Immature natural killer cell (primary cell): ENCODE data around the gene KRTAP9-3. TPM values are rescaled to one million over a fixed set of nuclear protein-coding genes. Genes with fewer than 3 reads are reported as not detected.
"Not testable (repeated sequence)": the region's sequence is repeated elsewhere in the genome, so short reads cannot be mapped to it uniquely, and the experiment has no call there.

Experiments used
- DNase-seq, 3 donors: peaks; one replicate each; pipeline ENCODE4 v3.0.0; 2022; ENCODE audit warnings: mixed read lengths in 1 of 3
- H3K27ac Mint-ChIP-seq, 6 donors: one replicate each; pipeline ENCODE4 v1.8.0; 2020; ENCODE audit warnings: mixed read lengths in 6 of 6, mild to moderate bottlenecking in 5 of 6, inconsistent platforms in 4 of 6, moderate library complexity in 3 of 6
- H3K27me3 Mint-ChIP-seq, 3 donors: one replicate each; pipeline ENCODE4 v1.8.0; 2020 to 2021; ENCODE audit warnings: low read depth in 3 of 3, mild to moderate bottlenecking in 3 of 3, mixed read lengths in 3 of 3, moderate library complexity in 3 of 3, inconsistent platforms in 1 of 3
- H3K36me3 Mint-ChIP-seq, 3 donors: one replicate each; pipeline ENCODE4 v1.8.0; 2020; ENCODE audit warnings: mixed read lengths in 3 of 3, inconsistent platforms in 2 of 3, mild to moderate bottlenecking in 2 of 3
- H3K4me1 Mint-ChIP-seq, 2 donors: one replicate each; pipeline ENCODE4 v1.8.0; 2020; ENCODE audit warnings: inconsistent platforms in 2 of 2, mild to moderate bottlenecking in 2 of 2, mixed read lengths in 2 of 2, moderate library complexity in 1 of 2
- H3K4me3 Mint-ChIP-seq, 5 donors: one replicate each; pipeline ENCODE4 v1.8.0; 2020; ENCODE audit warnings: mild to moderate bottlenecking in 5 of 5, mixed read lengths in 5 of 5, inconsistent platforms in 3 of 5, moderate library complexity in 3 of 5
- H3K9me3 Mint-ChIP-seq, 6 donors: one replicate each; pipeline ENCODE4 v1.8.0; 2020; ENCODE audit warnings: mild to moderate bottlenecking in 6 of 6, mixed read lengths in 6 of 6, inconsistent platforms in 4 of 6, moderate library complexity in 3 of 6
- polyA plus RNA-seq, 3 donors: library from polyadenylated mRNA; unstranded; fragments of 300-500 nt; fragmentation: Illumina TruSeq; gene quantifications; one replicate each; pipeline ENCODE4 v1.2.3, GENCODE V29; 2021

KRTAP9-3 gene
- polyA plus RNA-seq, 3 donors from 2014 or later: not detected

DNA sequence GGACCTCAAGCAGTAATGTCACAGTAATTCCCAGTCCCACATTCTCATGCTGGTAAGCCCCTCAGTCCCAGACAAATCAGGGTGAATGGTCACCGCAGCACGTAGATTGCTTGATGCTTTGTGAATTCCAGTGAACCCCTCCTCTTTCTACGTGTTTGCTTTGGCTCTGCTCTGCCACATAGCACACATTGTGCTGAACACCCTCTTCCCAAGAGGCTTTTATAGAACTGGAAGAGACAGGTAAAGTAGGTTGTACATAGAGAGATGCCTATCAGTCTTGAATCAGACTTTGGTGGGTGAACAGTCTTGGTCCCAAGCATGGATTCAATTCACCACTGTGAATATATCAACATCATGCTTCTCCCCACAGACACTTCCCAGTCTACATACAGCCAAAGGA lies 32.4 kb downstream of the KRTAP9-3 start:
- no peak overlapping the region for H3K4me3 Mint-ChIP-seq
- H3K9me3 Mint-ChIP-seq: peaks cover 0 to 1% (median 0%) of the 10 kb centered on the region in 6 donors
- H3K27ac Mint-ChIP-seq: no peak overlapping the region
- DNase-seq: no peak
- no peaks in the 10 kb centered on the region for H3K36me3 Mint-ChIP-seq
- no peaks in the 10 kb centered on the region for H3K4me1 Mint-ChIP-seq
- H3K27me3 Mint-ChIP-seq: peaks cover 2 to 12% (median 10%) of the 10 kb centered on the region in 3 donors

DNA sequence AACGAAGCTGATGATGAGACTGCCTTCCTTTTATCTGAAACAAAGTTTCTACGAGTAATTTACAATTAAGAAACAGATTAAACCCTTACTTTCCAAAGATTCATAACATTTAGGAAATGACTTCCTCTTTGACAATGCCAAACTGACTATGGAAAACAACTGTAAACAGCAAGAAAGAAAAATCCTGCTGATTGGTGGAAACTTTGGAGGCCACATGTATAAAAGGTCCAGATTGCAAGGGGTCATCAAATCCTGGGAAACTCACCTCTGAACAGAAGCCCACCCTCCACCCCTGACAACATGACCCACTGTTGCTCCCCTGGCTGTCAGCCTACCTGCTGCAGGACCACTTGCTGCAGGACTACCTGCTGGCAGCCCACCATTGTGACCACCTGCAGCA lies 32.8 kb downstream of the KRTAP9-3 start, which contains the start of gene KRTAP9-6:
Gene KRTAP9-6 (plus strand): TSS at position 301 of the 400 bp plus-strand sequence. CDS start 0 bp downstream, at position 301.
- Mint-ChIP-seq H3K27me3 (peaks cover 3 to 12% (median 10%) of the 10 kb centered on the region in 3 donors), H3K27ac (no peak within 1 kb of the TSS), H3K4me1 (no peaks in the 10 kb centered on the region), H3K4me3 (no peak within 1 kb of the TSS), H3K36me3 (no peaks in the 10 kb centered on the region), H3K9me3 (peaks cover 0 to 1% (median 0%) of the 10 kb centered on the region in 6 donors)
- DNase-seq: no peak

DNA sequence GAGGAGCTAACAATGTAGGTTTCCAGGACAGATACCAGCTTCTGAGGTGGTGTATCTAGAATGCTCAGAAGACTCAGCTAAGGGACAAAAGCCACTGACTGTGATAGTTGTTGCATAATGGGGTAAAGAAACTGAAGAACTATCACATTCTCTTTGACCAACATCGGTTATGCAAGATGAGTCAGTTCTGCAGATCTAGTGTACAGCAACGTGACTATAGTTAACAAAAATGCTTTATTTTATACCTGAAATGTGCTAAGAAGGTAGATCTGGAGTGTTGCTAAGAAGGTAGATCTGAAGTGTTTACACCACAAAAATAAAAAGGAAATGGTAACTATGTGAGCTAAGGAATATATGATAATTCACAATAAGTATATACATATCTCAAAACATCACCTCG lies 35.5 kb downstream of the KRTAP9-3 start:
- Mint-ChIP-seq H3K4me3 (no peak overlapping the region), H3K9me3 (no peaks in the 10 kb centered on the region), H3K4me1 (no peaks in the 10 kb centered on the region), H3K27me3 (peaks cover 2 to 10% (median 5%) of the 10 kb centered on the region in 3 donors), H3K36me3 (no peaks in the 10 kb centered on the region), H3K27ac (no peak overlapping the region)
- DNase-seq: no peak

DNA sequence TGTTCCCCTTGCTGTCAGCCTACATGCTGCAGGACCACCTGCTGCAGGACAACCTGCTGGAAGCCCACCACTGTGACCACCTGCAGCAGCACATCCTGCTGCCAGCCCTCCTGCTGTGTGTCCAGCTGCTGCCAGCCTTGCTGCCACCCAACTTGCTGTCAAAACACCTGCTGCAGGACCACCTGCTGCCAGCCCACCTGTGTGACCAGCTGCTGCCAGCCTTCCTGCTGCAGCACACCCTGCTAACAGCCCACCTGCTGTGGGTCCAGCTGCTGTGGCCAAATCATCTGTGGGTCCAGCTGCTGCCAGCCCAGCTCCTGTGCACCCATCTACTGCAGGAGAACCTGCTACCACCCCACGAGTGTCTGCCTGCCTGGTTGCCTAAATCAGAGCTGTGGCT lies 39.1 kb downstream of the KRTAP9-3 start:
- not testable (repeated sequence) for H3K9me3 Mint-ChIP-seq, H3K4me3 Mint-ChIP-seq, H3K4me1 Mint-ChIP-seq, H3K27ac Mint-ChIP-seq, DNase-seq, H3K36me3 Mint-ChIP-seq
- peaks cover 0 to 13% (median 12%) of the 10 kb centered on the region in 3 donors for H3K27me3 Mint-ChIP-seq

DNA sequence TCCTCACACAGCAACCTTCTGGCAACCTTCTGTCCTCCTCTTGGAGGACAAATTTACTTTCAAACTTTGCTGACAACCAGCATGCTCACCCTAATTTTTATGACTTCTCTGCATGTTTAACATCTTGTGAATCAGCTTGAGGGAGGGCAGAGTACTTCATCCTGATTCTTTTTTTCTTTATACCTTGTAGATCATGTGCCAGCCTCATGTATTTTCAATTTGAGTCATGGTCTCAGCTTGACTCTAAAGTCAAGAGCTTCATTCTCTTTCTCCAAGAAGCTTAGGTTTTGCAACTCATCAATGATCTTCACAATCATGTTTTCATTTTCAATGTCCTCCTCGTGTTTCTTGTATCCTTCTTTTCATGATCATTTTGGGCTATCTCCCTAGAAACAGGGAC lies 39.6 kb downstream of the KRTAP9-3 start:
- Mint-ChIP-seq H3K27me3 (peaks cover 0 to 16% (median 15%) of the 10 kb centered on the region in 3 donors), H3K4me1 (no peaks in the 10 kb centered on the region), H3K4me3 (no peak overlapping the region), H3K36me3 (no peaks in the 10 kb centered on the region), H3K9me3 (peaks cover 0 to 2% (median 0%) of the 10 kb centered on the region in 6 donors), H3K27ac (peak overlapping the region in 1 of 6 donors; percentile 46)
- DNase-seq: no peak

DNA sequence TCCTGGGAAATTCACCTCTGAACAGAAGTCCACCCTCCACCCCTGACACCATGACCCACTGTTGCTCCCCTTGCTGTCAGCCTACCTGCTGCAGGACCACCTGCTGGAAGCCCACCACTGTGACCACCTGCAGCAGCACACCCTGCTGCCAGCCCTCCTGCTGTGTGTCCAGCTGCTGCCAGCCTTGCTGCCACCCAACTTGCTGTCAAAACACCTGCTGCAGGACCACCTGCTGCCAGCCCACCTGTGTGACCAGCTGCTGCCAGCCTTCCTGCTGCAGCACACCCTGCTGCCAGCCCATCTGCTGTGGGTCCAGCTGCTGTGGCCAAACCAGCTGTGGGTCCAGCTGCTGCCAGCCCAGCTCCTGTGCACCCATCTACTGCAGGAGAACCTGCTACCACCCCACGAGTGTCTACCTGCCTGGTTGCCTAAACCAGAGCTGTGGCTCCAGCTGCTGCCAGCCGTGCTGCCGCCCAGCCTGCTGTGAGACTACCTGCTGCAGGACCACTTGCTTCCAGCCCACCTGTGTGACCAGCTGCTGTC lies 43.5 kb downstream of the KRTAP9-3 start, which contains the start of gene KRTAP9-7:
Gene KRTAP9-7 (plus strand): TSS at position 51 of the 543 bp plus-strand sequence. CDS start 0 bp downstream, at position 51.
- H3K9me3 Mint-ChIP-seq, H3K36me3 Mint-ChIP-seq, H3K4me3 Mint-ChIP-seq, H3K27ac Mint-ChIP-seq, H3K4me1 Mint-ChIP-seq, DNase-seq: not testable (repeated sequence)
- peaks cover 2 to 20% (median 13%) of the 10 kb centered on the region in 3 donors for H3K27me3 Mint-ChIP-seq

DNA sequence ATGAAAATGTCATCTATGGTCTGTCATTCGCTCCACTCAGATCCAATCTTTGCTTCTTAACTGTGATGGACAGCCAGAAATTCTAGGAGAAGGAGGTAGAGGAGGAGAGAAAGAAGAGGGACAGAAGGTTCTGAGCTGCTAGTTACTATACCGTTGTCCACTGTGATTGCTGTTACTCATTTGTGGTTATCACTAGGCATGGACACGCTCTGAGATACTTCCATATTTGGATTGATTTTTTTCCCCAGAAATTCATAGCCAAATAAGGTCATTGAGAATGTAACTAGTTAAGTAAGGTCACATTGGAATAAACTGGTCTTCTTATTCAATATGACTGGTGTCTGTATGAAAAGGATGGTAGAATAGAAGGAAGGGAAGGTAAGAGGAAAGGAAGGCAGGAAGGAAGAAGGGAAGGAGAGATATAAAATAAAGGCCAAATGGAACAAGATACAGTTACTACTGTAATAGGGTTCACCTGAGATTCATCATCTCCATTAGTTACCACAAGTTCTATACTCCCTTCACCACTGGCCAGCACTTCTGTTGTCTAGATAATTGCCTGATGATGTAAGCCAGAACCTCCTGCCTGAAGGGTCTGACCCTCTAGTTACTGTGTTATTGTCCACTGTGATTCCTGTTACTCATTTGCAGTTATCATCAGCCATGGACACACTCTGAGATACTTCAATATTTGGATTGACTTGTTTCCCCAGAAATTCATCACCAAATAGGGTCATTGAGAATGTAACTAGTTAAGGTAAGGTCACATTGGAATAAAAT lies 46.1 kb downstream of the KRTAP9-3 start:
- peaks cover 0 to 2% (median 0%) of the 10 kb centered on the region in 6 donors for H3K9me3 Mint-ChIP-seq
- H3K4me3 Mint-ChIP-seq: no peak overlapping the region
- DNase-seq: no peak
- no peak overlapping the region for H3K27ac Mint-ChIP-seq
- H3K36me3 Mint-ChIP-seq: no peaks in the 10 kb centered on the region
- peaks cover 2 to 20% (median 5%) of the 10 kb centered on the region in 3 donors for H3K27me3 Mint-ChIP-seq
- no peaks in the 10 kb centered on the region for H3K4me1 Mint-ChIP-seq

Other genes starting within 250 kb of the KRTAP9-3 start
- gene KRT40, start 248.1 kb upstream of the KRTAP9-3 start, polyA plus RNA-seq: not detected
- not detected for gene KRTAP3-3, start 238.3 kb upstream of the KRTAP9-3 start, polyA plus RNA-seq
- not detected for gene KRTAP3-2, start 232.5 kb upstream of the KRTAP9-3 start, polyA plus RNA-seq
- gene KRTAP3-1, start 223.3 kb upstream of the KRTAP9-3 start, polyA plus RNA-seq: not detected
- not detected for gene KRTAP1-5, start 205.2 kb upstream of the KRTAP9-3 start, polyA plus RNA-seq
- not detected for gene KRTAP1-4, start 202.3 kb upstream of the KRTAP9-3 start, polyA plus RNA-seq
- gene KRTAP1-3, start 197.6 kb upstream of the KRTAP9-3 start, polyA plus RNA-seq: not detected
- gene KRTAP1-1, start 191.0 kb upstream of the KRTAP9-3 start, polyA plus RNA-seq: not detected
- gene KRTAP2-1, start 185.1 kb upstream of the KRTAP9-3 start, polyA plus RNA-seq: not detected
- gene KRTAP2-2, start 177.2 kb upstream of the KRTAP9-3 start, polyA plus RNA-seq: not detected
- not detected for gene KRTAP2-3, start 172.3 kb upstream of the KRTAP9-3 start, polyA plus RNA-seq
- not detected for gene KRTAP2-4, start 166.6 kb upstream of the KRTAP9-3 start, polyA plus RNA-seq
- gene KRTAP4-7, start 148.3 kb upstream of the KRTAP9-3 start, polyA plus RNA-seq: not detected
- gene KRTAP4-8, start 134.3 kb upstream of the KRTAP9-3 start, polyA plus RNA-seq: not detected
- gene KRTAP4-16, start 130.2 kb upstream of the KRTAP9-3 start, polyA plus RNA-seq: not detected
- gene KRTAP4-9, start 127.1 kb upstream of the KRTAP9-3 start, polyA plus RNA-seq: not detected
- not detected for gene KRTAP4-11, start 114.1 kb upstream of the KRTAP9-3 start, polyA plus RNA-seq
- gene KRTAP4-12, start 108.3 kb upstream of the KRTAP9-3 start, polyA plus RNA-seq: not detected
- gene KRTAP4-6, start 91.9 kb upstream of the KRTAP9-3 start, polyA plus RNA-seq: not detected
- not detected for gene KRTAP4-5, start 82.6 kb upstream of the KRTAP9-3 start, polyA plus RNA-seq
- gene KRTAP4-4, start 71.7 kb upstream of the KRTAP9-3 start, polyA plus RNA-seq: not detected
- gene KRTAP4-3, start 64.2 kb upstream of the KRTAP9-3 start, polyA plus RNA-seq: not detected
- not detected for gene KRTAP4-2, start 54.2 kb upstream of the KRTAP9-3 start, polyA plus RNA-seq
- gene KRTAP4-1, start 47.5 kb upstream of the KRTAP9-3 start, polyA plus RNA-seq: not detected
- gene KRTAP9-1, start 42.6 kb upstream of the KRTAP9-3 start, polyA plus RNA-seq: not detected
- not detected for gene KRTAP9-2, start 5.8 kb upstream of the KRTAP9-3 start, polyA plus RNA-seq
- gene KRTAP9-8, start 5.5 kb downstream of the KRTAP9-3 start, polyA plus RNA-seq: not detected
- gene KRTAP9-4, start 17.2 kb downstream of the KRTAP9-3 start, polyA plus RNA-seq: not detected
- not detected for gene KRTAP9-9, start 22.9 kb downstream of the KRTAP9-3 start, polyA plus RNA-seq
- gene KRTAP9-6, start 32.9 kb downstream of the KRTAP9-3 start, polyA plus RNA-seq: not detected
- not detected for gene KRTAP9-7, start 43.2 kb downstream of the KRTAP9-3 start, polyA plus RNA-seq
- not detected for gene KRTAP29-1, start 70.4 kb downstream of the KRTAP9-3 start, polyA plus RNA-seq
- gene KRTAP16-1, start 76.9 kb downstream of the KRTAP9-3 start, polyA plus RNA-seq: under 1 TPM in 2 of 3 donors, not detected in 1; 0.17 to 0.30 TPM
- gene KRTAP17-1, start 83.3 kb downstream of the KRTAP9-3 start, polyA plus RNA-seq: not detected
- not detected for gene KRT33A, start 118.4 kb downstream of the KRTAP9-3 start, polyA plus RNA-seq
- not detected for gene KRT33B, start 137.4 kb downstream of the KRTAP9-3 start, polyA plus RNA-seq
- not detected for gene KRT34, start 149.9 kb downstream of the KRTAP9-3 start, polyA plus RNA-seq
- gene KRT31, start 165.2 kb downstream of the KRTAP9-3 start, polyA plus RNA-seq: not detected
- not detected for gene KRT37, start 192.1 kb downstream of the KRTAP9-3 start, polyA plus RNA-seq
- not detected for gene KRT38, start 208.5 kb downstream of the KRTAP9-3 start, polyA plus RNA-seq
- gene KRT32, start 234.9 kb downstream of the KRTAP9-3 start, polyA plus RNA-seq: not detected
- not detected for gene KRT35, start 248.7 kb downstream of the KRTAP9-3 start, polyA plus RNA-seq